ENCODE measurements around the gene JARID2.

DNA sequence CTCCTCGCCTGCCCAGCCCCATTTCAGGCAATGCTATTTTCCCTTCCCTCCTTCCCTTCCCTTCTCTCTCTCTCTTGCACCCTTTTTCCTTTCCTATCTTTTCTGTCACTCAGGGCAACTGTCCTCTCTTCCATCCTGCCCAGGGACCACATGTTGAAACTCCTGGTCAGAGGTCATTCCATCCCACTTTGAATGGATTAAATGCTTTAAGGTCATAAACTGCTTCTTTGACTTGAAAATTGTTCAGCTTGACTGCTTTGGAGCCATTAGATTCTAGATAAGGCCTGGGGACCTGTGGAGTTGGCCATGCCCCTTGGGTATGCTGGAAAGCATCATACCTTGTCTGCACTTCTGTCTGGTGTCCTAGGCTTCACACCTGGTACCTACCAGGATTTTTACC lies 310.8 kb downstream of the JARID2 start:
- TF ChIP-seq ZNF530 (CRISPR knock-in tag; IDR thresholded peaks at IDR 0.05; ENCODE audit: low read depth): no peak
- TF ChIP-seq, protein P1, sequence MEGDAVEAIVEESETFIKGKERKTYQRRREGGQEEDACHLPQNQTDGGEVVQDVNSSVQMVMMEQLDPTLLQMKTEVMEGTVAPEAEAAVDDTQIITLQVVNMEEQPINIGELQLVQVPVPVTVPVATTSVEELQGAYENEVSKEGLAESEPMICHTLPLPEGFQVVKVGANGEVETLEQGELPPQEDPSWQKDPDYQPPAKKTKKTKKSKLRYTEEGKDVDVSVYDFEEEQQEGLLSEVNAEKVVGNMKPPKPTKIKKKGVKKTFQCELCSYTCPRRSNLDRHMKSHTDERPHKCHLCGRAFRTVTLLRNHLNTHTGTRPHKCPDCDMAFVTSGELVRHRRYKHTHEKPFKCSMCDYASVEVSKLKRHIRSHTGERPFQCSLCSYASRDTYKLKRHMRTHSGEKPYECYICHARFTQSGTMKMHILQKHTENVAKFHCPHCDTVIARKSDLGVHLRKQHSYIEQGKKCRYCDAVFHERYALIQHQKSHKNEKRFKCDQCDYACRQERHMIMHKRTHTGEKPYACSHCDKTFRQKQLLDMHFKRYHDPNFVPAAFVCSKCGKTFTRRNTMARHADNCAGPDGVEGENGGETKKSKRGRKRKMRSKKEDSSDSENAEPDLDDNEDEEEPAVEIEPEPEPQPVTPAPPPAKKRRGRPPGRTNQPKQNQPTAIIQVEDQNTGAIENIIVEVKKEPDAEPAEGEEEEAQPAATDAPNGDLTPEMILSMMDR (CRISPR knock-in tag; IDR thresholded peaks at IDR 0.05): no peak
- TF ChIP-seq MEIS2 (CRISPR knock-in tag; IDR thresholded peaks at IDR 0.05): no peak
- TF ChIP-seq EEA1 (CRISPR knock-in tag; IDR thresholded peaks at IDR 0.05; ENCODE audit: borderline replicate concordance): no peak
- TF ChIP-seq, protein P2, sequence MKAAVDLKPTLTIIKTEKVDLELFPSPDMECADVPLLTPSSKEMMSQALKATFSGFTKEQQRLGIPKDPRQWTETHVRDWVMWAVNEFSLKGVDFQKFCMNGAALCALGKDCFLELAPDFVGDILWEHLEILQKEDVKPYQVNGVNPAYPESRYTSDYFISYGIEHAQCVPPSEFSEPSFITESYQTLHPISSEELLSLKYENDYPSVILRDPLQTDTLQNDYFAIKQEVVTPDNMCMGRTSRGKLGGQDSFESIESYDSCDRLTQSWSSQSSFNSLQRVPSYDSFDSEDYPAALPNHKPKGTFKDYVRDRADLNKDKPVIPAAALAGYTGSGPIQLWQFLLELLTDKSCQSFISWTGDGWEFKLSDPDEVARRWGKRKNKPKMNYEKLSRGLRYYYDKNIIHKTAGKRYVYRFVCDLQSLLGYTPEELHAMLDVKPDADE (CRISPR knock-in tag; IDR thresholded peaks at IDR 0.05): no peak
- TF ChIP-seq, protein P3, sequence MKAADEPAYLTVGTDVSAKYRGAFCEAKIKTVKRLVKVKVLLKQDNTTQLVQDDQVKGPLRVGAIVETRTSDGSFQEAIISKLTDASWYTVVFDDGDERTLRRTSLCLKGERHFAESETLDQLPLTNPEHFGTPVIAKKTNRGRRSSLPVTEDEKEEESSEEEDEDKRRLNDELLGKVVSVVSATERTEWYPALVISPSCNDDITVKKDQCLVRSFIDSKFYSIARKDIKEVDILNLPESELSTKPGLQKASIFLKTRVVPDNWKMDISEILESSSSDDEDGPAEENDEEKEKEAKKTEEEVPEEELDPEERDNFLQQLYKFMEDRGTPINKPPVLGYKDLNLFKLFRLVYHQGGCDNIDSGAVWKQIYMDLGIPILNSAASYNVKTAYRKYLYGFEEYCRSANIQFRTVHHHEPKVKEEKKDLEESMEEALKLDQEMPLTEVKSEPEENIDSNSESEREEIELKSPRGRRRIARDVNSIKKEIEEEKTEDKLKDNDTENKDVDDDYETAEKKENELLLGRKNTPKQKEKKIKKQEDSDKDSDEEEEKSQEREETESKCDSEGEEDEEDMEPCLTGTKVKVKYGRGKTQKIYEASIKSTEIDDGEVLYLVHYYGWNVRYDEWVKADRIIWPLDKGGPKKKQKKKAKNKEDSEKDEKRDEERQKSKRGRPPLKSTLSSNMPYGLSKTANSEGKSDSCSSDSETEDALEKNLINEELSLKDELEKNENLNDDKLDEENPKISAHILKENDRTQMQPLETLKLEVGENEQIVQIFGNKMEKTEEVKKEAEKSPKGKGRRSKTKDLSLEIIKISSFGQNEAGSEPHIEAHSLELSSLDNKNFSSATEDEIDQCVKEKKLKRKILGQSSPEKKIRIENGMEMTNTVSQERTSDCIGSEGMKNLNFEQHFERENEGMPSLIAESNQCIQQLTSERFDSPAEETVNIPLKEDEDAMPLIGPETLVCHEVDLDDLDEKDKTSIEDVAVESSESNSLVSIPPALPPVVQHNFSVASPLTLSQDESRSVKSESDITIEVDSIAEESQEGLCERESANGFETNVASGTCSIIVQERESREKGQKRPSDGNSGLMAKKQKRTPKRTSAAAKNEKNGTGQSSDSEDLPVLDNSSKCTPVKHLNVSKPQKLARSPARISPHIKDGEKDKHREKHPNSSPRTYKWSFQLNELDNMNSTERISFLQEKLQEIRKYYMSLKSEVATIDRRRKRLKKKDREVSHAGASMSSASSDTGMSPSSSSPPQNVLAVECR (CRISPR knock-in tag; IDR thresholded peaks at IDR 0.05; ENCODE audit: borderline replicate concordance): no peak
- TF ChIP-seq ZSCAN25 (CRISPR knock-in tag; IDR thresholded peaks at IDR 0.05): no peak

All from HepG2 (cell line).